Mucosa of rectum (tissue), 2 donors: ENCODE measurements around the gene TEC.

Experiments
- H3K27ac ChIP-seq, 2 donors: one replicate each; pipeline ENCODE4 v1.7.0; 2013; ENCODE audit warnings: inconsistent platforms in 2 of 2, low read depth in 2 of 2, low read length in 2 of 2
- H3K27me3 ChIP-seq, 2 donors: one replicate each; pipeline ENCODE4 v1.7.0; 2013; ENCODE audit warnings: low read length in 2 of 2; ENCODE audit not compliant: control insufficient read depth in 2 of 2, insufficient read depth in 2 of 2
- H3K36me3 ChIP-seq, 2 donors: one replicate each; pipeline ENCODE4 v1.7.0; 2013; ENCODE audit warnings: low read length in 2 of 2; ENCODE audit not compliant: control insufficient read depth in 2 of 2, insufficient read depth in 2 of 2
- H3K4me1 ChIP-seq, 2 donors: one replicate each; pipeline ENCODE4 v1.7.0; 2013; ENCODE audit warnings: low read length in 2 of 2, mild to moderate bottlenecking in 1 of 2; ENCODE audit not compliant: control insufficient read depth in 2 of 2, insufficient read depth in 2 of 2
- H3K4me3 ChIP-seq, 2 donors: one replicate each; pipeline ENCODE4 v1.7.0; 2013; ENCODE audit warnings: low read length in 2 of 2
- H3K9ac ChIP-seq, 2 donors: one replicate each; pipeline ENCODE4 v1.7.0; 2013; ENCODE audit warnings: low read length in 2 of 2, low read depth in 1 of 2, mild to moderate bottlenecking in 1 of 2
- H3K9me3 ChIP-seq, 2 donors: one replicate each; pipeline ENCODE4 v1.7.0; 2013; ENCODE audit warnings: low read length in 2 of 2; ENCODE audit not compliant: control insufficient read depth in 2 of 2
- donor health status: healthy.
- donor health status: Normal muscosa, but diverticular disease.

Gene TEC

GRCh38 chr4:48120132-48120531 is 149.5 kb downstream of the TEC start:
- no peaks in the 10 kb centered on the region for H3K4me1 ChIP-seq
- H3K4me3 ChIP-seq, result no peak overlapping the region
- no peaks in the 10 kb centered on the region for H3K36me3 ChIP-seq
- H3K27me3 ChIP-seq, result no peaks in the 10 kb centered on the region
- H3K9me3 ChIP-seq, result no peaks in the 10 kb centered on the region
- no peak overlapping the region for H3K9ac ChIP-seq
- H3K27ac ChIP-seq, result no peak overlapping the region

- Histone ChIP-seq H3K9ac (no peak overlapping the region), H3K27ac (no peak overlapping the region), H3K36me3 (no peaks in the 10 kb centered on the region), H3K4me3 (no peak overlapping the region), H3K9me3 (no peaks in the 10 kb centered on the region), H3K4me1 (no peaks in the 10 kb centered on the region), H3K27me3 (no peaks in the 10 kb centered on the region)
Measured at GRCh38 chr4:48119646-48120045, 150.0 kb downstream of the TEC start.

- Histone ChIP-seq H3K9me3 (no peaks in the 10 kb centered on the region), H3K27me3 (no peaks in the 10 kb centered on the region), H3K4me3 (no peak overlapping the region), H3K27ac (no peak overlapping the region), H3K36me3 (no peaks in the 10 kb centered on the region), H3K9ac (no peak overlapping the region), H3K4me1 (no peaks in the 10 kb centered on the region)
Measured at GRCh38 chr4:48118081-48118480, 151.6 kb downstream of the TEC start.

GRCh38 chr4:48116582-48116981 is 153.1 kb downstream of the TEC start:
- Histone ChIP-seq H3K4me3 (no peak overlapping the region), H3K9ac (no peak overlapping the region), H3K4me1 (no peaks in the 10 kb centered on the region), H3K9me3 (no peaks in the 10 kb centered on the region), H3K27ac (no peak overlapping the region), H3K27me3 (no peaks in the 10 kb centered on the region), H3K36me3 (no peaks in the 10 kb centered on the region)

- H3K27ac ChIP-seq, result no peak overlapping the region
- no peaks in the 10 kb centered on the region for H3K27me3 ChIP-seq
- no peaks in the 10 kb centered on the region for H3K36me3 ChIP-seq
- H3K4me3 ChIP-seq, result no peak overlapping the region
- no peak overlapping the region for H3K9ac ChIP-seq
- H3K9me3 ChIP-seq, result no peaks in the 10 kb centered on the region
- H3K4me1 ChIP-seq, result no peaks in the 10 kb centered on the region
Measured at GRCh38 chr4:48114412-48114811, 155.2 kb downstream of the TEC start.

- H3K9ac ChIP-seq, result no peak overlapping the region
- no peak overlapping the region for H3K27ac ChIP-seq
- H3K4me1 ChIP-seq, result no peaks in the 10 kb centered on the region
- H3K36me3 ChIP-seq, result no peaks in the 10 kb centered on the region
- H3K4me3 ChIP-seq, result no peak overlapping the region
- no peaks in the 10 kb centered on the region for H3K27me3 ChIP-seq
- no peaks in the 10 kb centered on the region for H3K9me3 ChIP-seq
Measured at GRCh38 chr4:48112017-48112667, 157.5 kb downstream of the TEC start.

GRCh38 chr4:48110452-48110978 is 159.1 kb downstream of the TEC start:
- Histone ChIP-seq H3K36me3 (no peaks in the 10 kb centered on the region), H3K4me1 (no peaks in the 10 kb centered on the region), H3K27ac (no peak overlapping the region), H3K4me3 (no peak overlapping the region), H3K9me3 (no peaks in the 10 kb centered on the region), H3K27me3 (no peaks in the 10 kb centered on the region), H3K9ac (no peak overlapping the region)

GRCh38 chr4:48109413-48110263 is 160.0 kb downstream of the TEC start:
- no peak overlapping the region for H3K9ac ChIP-seq
- H3K36me3 ChIP-seq, result no peaks in the 10 kb centered on the region
- no peaks in the 10 kb centered on the region for H3K4me1 ChIP-seq
- H3K4me3 ChIP-seq, result no peak overlapping the region
- no peaks in the 10 kb centered on the region for H3K9me3 ChIP-seq
- H3K27ac ChIP-seq, result no peak overlapping the region
- no peaks in the 10 kb centered on the region for H3K27me3 ChIP-seq

- Histone ChIP-seq H3K4me3 (no peak overlapping the region), H3K4me1 (no peaks in the 10 kb centered on the region), H3K27ac (no peak overlapping the region), H3K9ac (no peak overlapping the region), H3K36me3 (no peaks in the 10 kb centered on the region), H3K9me3 (no peaks in the 10 kb centered on the region), H3K27me3 (no peaks in the 10 kb centered on the region)
Measured at GRCh38 chr4:48108309-48109073, 161.1 kb downstream of the TEC start.

- H3K4me1 ChIP-seq, result no peaks in the 10 kb centered on the region
Measured at GRCh38 chr4:48105230-48105629, 164.4 kb downstream of the TEC start.

More at GRCh38 chr4:48105230-48105629, 164.4 kb downstream of the TEC start:
- Histone ChIP-seq H3K4me3 (no peak overlapping the region), H3K9ac (no peak overlapping the region), H3K9me3 (no peaks in the 10 kb centered on the region), H3K27ac (no peak overlapping the region), H3K27me3 (no peaks in the 10 kb centered on the region), H3K36me3 (no peaks in the 10 kb centered on the region)
